Measurements from ENCODE around the gene CABLES1. TPM values are rescaled to one million over a fixed set of nuclear protein-coding genes. Genes with fewer than 3 reads are reported as not detected.
A peak's percentile ranks its signal among the peaks of the same experiment; 100 is the strongest.
"Not testable (repeated sequence)": the region's sequence is repeated elsewhere in the genome, so short reads cannot be mapped to it uniquely, and the experiment has no call there.

The CABLES1 gene
- total RNA-seq, 1 donor from 2014 or later, result 2.3 TPM

DNA sequence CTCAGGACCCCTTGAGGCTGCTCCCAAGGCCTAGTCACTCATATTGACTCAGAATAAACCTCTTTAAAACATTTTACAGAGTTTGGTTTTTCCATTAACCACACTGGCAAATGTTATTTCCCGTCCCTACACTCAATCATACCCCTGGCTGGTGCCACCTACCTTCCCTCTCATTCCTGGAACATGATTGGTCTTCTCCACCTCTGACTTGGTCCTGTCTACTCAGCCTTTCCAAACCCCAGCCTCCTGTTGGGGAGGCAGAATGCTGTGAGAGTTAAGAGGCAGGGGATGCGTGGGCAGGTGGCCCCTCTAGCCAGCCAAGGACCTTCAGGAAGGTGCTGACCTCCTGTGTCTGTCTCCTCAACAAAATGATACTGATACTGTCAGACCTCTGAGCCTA lies 149.3 kb downstream of the CABLES1 start:
- H3K9me3 Mint-ChIP-seq, result no peaks in the 10 kb centered on the region
- DNase-seq (ENCODE audit: low read depth, low spot score), result no peak
- H3K27ac Mint-ChIP-seq (ENCODE audit: unreplicated experiment), result peak overlapping the region; percentile 4
- no peaks in the 10 kb centered on the region for H3K27me3 Mint-ChIP-seq (ENCODE audit: low read depth)
- TF ChIP-seq, protein P1, sequence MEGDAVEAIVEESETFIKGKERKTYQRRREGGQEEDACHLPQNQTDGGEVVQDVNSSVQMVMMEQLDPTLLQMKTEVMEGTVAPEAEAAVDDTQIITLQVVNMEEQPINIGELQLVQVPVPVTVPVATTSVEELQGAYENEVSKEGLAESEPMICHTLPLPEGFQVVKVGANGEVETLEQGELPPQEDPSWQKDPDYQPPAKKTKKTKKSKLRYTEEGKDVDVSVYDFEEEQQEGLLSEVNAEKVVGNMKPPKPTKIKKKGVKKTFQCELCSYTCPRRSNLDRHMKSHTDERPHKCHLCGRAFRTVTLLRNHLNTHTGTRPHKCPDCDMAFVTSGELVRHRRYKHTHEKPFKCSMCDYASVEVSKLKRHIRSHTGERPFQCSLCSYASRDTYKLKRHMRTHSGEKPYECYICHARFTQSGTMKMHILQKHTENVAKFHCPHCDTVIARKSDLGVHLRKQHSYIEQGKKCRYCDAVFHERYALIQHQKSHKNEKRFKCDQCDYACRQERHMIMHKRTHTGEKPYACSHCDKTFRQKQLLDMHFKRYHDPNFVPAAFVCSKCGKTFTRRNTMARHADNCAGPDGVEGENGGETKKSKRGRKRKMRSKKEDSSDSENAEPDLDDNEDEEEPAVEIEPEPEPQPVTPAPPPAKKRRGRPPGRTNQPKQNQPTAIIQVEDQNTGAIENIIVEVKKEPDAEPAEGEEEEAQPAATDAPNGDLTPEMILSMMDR (conservative IDR thresholded peaks at IDR 0.05), result no peak
- H3K36me3 Mint-ChIP-seq (ENCODE audit: low read depth), result no peaks in the 10 kb centered on the region
- peaks cover 17% of the 10 kb centered on the region for H3K4me1 Mint-ChIP-seq
- H3K4me3 Mint-ChIP-seq, result no peak overlapping the region

DNA sequence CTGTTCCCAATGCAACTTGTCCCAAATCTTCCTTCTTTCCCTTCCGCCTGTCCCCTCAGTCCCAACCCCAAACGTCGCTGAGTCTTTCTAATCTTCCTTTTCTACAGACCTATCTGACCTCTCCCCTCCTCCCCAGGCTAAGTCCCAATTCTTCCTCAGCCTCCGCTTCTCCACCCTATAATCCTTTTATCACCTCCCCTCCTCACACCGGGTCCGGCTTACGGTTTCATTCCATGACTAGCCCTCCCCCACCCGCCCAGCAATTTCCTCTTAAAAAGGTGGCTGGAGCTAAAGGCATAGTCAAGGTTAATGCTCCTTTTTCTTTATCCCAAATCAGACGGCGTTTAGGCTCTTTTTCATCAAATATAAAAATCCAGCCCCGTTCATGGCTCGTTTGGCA lies 150.3 kb downstream of the CABLES1 start:
- not testable (repeated sequence) for H3K27me3 Mint-ChIP-seq (ENCODE audit: low read depth); H3K36me3 Mint-ChIP-seq (ENCODE audit: low read depth); H3K4me3 Mint-ChIP-seq; DNase-seq (ENCODE audit: low read depth, low spot score); H3K27ac Mint-ChIP-seq (ENCODE audit: unreplicated experiment); H3K9me3 Mint-ChIP-seq
- peaks cover 17% of the 10 kb centered on the region for H3K4me1 Mint-ChIP-seq

DNA sequence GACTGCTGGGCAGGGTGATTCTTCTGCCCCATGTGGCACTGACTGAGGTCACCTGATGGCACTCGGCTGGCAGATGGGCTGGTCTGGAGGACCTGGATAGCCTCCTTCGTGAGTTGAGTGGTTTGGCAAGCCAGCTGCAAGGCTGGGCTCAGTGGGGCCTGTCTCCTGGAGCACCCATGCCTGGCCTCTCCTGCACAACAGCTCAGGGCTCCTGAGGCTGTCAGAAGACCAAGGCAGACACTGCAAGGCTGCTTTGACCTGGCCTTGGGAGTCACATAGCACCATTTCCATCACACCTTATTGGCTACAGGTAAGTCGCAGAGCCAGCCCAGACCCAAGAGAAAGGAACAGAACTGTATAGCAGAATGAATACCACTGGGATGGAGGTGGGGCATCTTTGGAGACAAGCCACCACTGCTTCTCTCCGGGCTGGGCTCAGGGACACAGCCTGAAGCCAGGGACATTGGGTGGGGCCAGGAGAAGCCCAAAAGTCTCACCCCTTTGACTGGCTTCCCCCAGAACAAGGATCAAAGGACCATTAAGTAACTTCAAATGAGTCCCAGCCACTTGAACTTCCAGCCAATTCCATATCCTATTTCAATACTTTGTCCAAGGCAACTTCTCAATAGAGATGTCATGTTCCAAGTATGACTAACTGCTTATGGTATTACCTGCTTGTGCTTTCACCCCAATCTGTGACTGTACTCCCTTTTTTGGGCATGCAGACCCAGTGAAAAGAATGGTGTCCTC lies 156.3 kb downstream of the CABLES1 start:
- DNase-seq (ENCODE audit: low read depth, low spot score), result no peak
- TF ChIP-seq, protein P1 (conservative IDR thresholded peaks at IDR 0.05), result no peak
- no peaks in the 10 kb centered on the region for H3K36me3 Mint-ChIP-seq (ENCODE audit: low read depth)
- peaks cover 11% of the 10 kb centered on the region for H3K4me1 Mint-ChIP-seq
- no peak overlapping the region for H3K4me3 Mint-ChIP-seq
- H3K27ac Mint-ChIP-seq (ENCODE audit: unreplicated experiment), result no peak overlapping the region
- no peaks in the 10 kb centered on the region for H3K27me3 Mint-ChIP-seq (ENCODE audit: low read depth)
- H3K9me3 Mint-ChIP-seq, result no peaks in the 10 kb centered on the region

DNA sequence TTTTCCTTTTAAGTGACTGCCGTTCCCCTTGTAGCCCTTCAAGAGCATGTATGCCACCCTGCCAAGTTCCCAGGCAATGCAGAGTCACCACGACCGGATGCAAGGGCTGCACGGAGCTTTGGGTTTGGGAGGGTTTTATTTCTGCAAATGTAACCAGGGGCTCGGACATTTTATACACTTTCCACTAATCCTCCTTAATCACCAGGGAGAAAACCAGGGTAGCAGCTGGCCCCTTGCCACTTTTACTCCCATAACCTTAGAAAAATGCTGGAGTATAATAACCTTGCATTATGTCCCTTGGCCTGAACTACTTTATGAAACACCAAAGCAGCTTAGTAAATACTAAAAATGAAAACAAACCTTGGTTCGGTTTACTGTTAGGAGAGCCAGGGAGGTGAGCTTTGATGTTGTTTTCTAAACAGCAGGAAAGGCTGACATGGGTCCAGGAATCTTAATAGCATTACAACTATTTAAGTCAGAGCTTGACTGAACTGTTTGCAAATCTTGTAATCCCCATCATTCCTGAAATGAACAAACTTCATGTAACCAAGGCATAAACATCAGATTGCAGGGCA lies 165.0 kb downstream of the CABLES1 start:
- TF ChIP-seq, protein P1 (conservative IDR thresholded peaks at IDR 0.05), result no peak
- H3K27ac Mint-ChIP-seq (ENCODE audit: unreplicated experiment), result no peak overlapping the region
- no peak for DNase-seq (ENCODE audit: low read depth, low spot score)
- H3K9me3 Mint-ChIP-seq, result no peaks in the 10 kb centered on the region
- H3K4me1 Mint-ChIP-seq, result no peaks in the 10 kb centered on the region
- no peaks in the 10 kb centered on the region for H3K36me3 Mint-ChIP-seq (ENCODE audit: low read depth)
- no peak overlapping the region for H3K4me3 Mint-ChIP-seq
- H3K27me3 Mint-ChIP-seq (ENCODE audit: low read depth), result no peaks in the 10 kb centered on the region

DNA sequence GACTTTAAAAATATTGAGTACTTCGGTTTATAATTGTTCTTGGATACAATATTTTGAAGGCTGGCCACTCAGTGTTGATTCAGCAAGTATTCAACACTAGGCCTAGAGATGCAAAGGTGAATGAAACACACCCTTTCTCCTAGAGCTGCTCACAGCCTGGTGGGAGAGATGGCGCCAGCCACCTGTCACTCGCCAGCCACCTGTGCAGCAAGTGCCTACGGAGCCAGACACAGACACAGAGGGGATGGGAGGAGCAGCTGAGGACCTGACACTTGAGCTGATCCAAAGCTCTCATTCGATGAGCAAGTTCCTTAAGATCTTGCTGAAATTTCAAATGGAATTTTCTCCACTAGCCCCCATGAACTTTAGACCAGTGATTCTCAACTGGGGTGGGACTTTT lies 166.7 kb downstream of the CABLES1 start:
- H3K27ac Mint-ChIP-seq (ENCODE audit: unreplicated experiment), result no peak overlapping the region
- H3K27me3 Mint-ChIP-seq (ENCODE audit: low read depth), result no peaks in the 10 kb centered on the region
- H3K4me3 Mint-ChIP-seq, result no peak overlapping the region
- no peaks in the 10 kb centered on the region for H3K4me1 Mint-ChIP-seq
- no peaks in the 10 kb centered on the region for H3K36me3 Mint-ChIP-seq (ENCODE audit: low read depth)
- DNase-seq (ENCODE audit: low read depth, low spot score), result no peak
- TF ChIP-seq, protein P1 (conservative IDR thresholded peaks at IDR 0.05), result no peak
- no peaks in the 10 kb centered on the region for H3K9me3 Mint-ChIP-seq

DNA sequence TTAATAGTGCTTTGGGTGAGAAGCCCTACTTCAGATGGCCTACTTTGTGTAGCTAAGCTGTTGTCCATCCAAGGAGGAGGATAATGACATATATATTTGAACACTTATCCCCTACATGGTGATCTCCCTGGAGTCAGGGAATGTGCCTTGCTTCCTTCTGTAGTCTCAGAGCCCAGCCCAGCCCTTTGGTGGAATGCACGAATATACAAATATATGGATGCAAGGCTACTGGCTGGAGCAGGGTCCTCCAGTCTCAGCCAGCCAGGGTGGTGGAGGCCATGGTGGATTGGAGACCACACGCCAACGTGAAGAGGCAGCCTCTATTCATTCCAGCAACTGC lies 167.2 kb downstream of the CABLES1 start:
- no peaks in the 10 kb centered on the region for H3K27me3 Mint-ChIP-seq (ENCODE audit: low read depth)
- DNase-seq (ENCODE audit: low read depth, low spot score), result no peak
- TF ChIP-seq, protein P1 (conservative IDR thresholded peaks at IDR 0.05), result no peak
- no peaks in the 10 kb centered on the region for H3K36me3 Mint-ChIP-seq (ENCODE audit: low read depth)
- H3K27ac Mint-ChIP-seq (ENCODE audit: unreplicated experiment), result no peak overlapping the region
- H3K4me1 Mint-ChIP-seq, result no peaks in the 10 kb centered on the region
- H3K9me3 Mint-ChIP-seq, result no peaks in the 10 kb centered on the region
- no peak overlapping the region for H3K4me3 Mint-ChIP-seq

All from neural crest cell (in vitro differentiated cells).